Measurements from ENCODE around the gene SDR39U1.

The SDR39U1 gene

GRCh38 chr14:24414077-24414476 is 28.5 kb downstream of the SDR39U1 start:
- DNase-seq (ENCODE audit: low read depth in 2 of 2): no peak
- H3K4me3 ChIP-seq (replicated peaks in 1 of 2; ENCODE audit: low read depth in 2 of 2, low read length in 2 of 2): no peak overlapping the region
- TF ChIP-seq CTCF (IDR thresholded peaks at IDR 0.05; ENCODE audit: low read depth, low read length): no peak

GRCh38 chr14:24411443-24412389 is 30.9 kb downstream of the SDR39U1 start:
- peak; percentile 76 to 81 for DNase-seq (ENCODE audit: low read depth in 2 of 2)
- TF ChIP-seq CTCF (IDR thresholded peaks at IDR 0.05; ENCODE audit: low read depth, low read length): peak; percentile 76
- no peak overlapping the region for H3K4me3 ChIP-seq (replicated peaks in 1 of 2; ENCODE audit: low read depth in 2 of 2, low read length in 2 of 2)

- no peak for TF ChIP-seq CTCF (IDR thresholded peaks at IDR 0.05; ENCODE audit: low read depth, low read length)
- no peak for DNase-seq (ENCODE audit: low read depth in 2 of 2)
- H3K4me3 ChIP-seq (replicated peaks in 1 of 2; ENCODE audit: low read depth in 2 of 2, low read length in 2 of 2): no peak overlapping the region
Measured at GRCh38 chr14:24409956-24410355, 32.6 kb downstream of the SDR39U1 start.

GRCh38 chr14:24409192-24409591 is 33.4 kb downstream of the SDR39U1 start:
- no peak for DNase-seq (ENCODE audit: low read depth in 2 of 2)
- H3K4me3 ChIP-seq (replicated peaks in 1 of 2; ENCODE audit: low read depth in 2 of 2, low read length in 2 of 2): no peak overlapping the region
- TF ChIP-seq CTCF (IDR thresholded peaks at IDR 0.05; ENCODE audit: low read depth, low read length): no peak

- no peak overlapping the region for H3K4me3 ChIP-seq (replicated peaks in 1 of 2; ENCODE audit: low read depth in 2 of 2, low read length in 2 of 2)
- DNase-seq (ENCODE audit: low read depth in 2 of 2): peak in 1 of 2 donors; percentile 54
- TF ChIP-seq CTCF (IDR thresholded peaks at IDR 0.05; ENCODE audit: low read depth, low read length): no peak
Measured at GRCh38 chr14:24408764-24409163, 33.8 kb downstream of the SDR39U1 start.

- H3K4me3 ChIP-seq (replicated peaks in 1 of 2; ENCODE audit: low read depth in 2 of 2, low read length in 2 of 2): no peak overlapping the region
- no peak for DNase-seq (ENCODE audit: low read depth in 2 of 2)
- no peak for TF ChIP-seq CTCF (IDR thresholded peaks at IDR 0.05; ENCODE audit: low read depth, low read length)
Measured at GRCh38 chr14:24407608-24408325, 34.8 kb downstream of the SDR39U1 start.

Measured in cardiac fibroblast (primary cell).